ENCODE measurements around the gene SNX10. TPM values are rescaled to one million over a fixed set of nuclear protein-coding genes. Genes with fewer than 3 reads are reported as not detected.

SNX10 gene
- polyA plus RNA-seq, 1 donor (not counting 4 experiments of a cell fraction or from before 2014, with no cell fraction given), result 7.0 TPM

DNA sequence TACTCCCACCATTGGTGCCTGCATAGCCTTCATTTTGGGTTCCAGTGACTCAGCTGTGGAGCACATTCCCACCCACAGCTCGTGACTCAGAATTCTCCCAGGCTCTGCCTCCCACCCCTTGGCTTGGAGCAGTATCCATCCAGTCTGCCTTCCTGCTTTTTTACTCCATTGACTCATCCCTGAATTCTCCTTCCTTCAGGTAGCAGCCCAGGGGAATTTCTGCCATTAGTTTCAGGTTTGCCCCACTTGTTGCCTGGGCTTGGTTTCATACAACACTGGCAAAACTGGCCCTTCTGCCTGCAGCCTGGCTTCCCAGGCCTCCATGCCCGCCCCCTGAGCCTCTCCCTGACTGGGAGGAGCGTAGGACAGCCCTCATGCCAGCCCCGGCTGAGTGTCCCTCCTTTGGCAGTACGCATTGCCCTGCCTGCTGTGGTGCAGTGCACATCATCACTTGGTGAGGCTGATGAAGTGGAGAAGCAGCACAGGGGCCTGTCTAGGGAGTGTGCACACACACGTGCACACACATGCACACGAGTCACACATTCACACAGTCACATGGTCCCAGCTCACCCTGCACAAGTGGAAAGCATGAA lies 55.0 kb downstream of the SNX10 start:
- Histone ChIP-seq H3K9ac (ENCODE audit: control insufficient read depth, extremely low read depth, insufficient read depth, low read length) (peak overlapping the region; percentile 0), H4K20me1 (ENCODE audit: control insufficient read depth, extremely low read depth, insufficient read depth, low read length) (no peaks in the 10 kb centered on the region), H3K27me3 (ENCODE audit: control insufficient read depth, extremely low read depth, insufficient read depth, low read length) (no peaks in the 10 kb centered on the region), H3K79me2 (ENCODE audit: control insufficient read depth, insufficient read depth, low read length) (no peaks in the 10 kb centered on the region), H3K36me3 (ENCODE audit: control insufficient read depth in 2 of 2, extremely low read depth in 1 of 2, insufficient read depth in 2 of 2, low read length in 2 of 2) (no peaks in the 10 kb centered on the region), H2AFZ (ENCODE audit: control insufficient read depth, low read length) (peak overlapping the region; percentile 13), H3K9me3 (ENCODE audit: control insufficient read depth, low read depth, low read length) (no peaks in the 10 kb centered on the region), H3K9me1 (ENCODE audit: control insufficient read depth, extremely low read depth, insufficient read depth, low read length) (no peaks in the 10 kb centered on the region), H3K4me2 (ENCODE audit: control insufficient read depth, extremely low read depth, insufficient read depth, low read depth, low read length) (peak overlapping the region; percentile 29), H3K4me1 (ENCODE audit: control insufficient read depth, extremely low read depth, insufficient read depth, low read length) (peaks cover 20% of the 10 kb centered on the region), H3K4me3 (ENCODE audit: control insufficient read depth in 2 of 3, extremely low read depth in 1 of 3, insufficient read depth in 2 of 3, low read depth in 1 of 3, low read length in 3 of 3) (no peak overlapping the region), H3K27ac (ENCODE audit: control insufficient read depth, insufficient read depth, low read length) (peak overlapping the region; percentile 67)
- TF ChIP-seq EZH2 (IDR thresholded peaks at IDR 0.05; ENCODE audit: low read length), result no peak
- TF ChIP-seq, protein P1, sequence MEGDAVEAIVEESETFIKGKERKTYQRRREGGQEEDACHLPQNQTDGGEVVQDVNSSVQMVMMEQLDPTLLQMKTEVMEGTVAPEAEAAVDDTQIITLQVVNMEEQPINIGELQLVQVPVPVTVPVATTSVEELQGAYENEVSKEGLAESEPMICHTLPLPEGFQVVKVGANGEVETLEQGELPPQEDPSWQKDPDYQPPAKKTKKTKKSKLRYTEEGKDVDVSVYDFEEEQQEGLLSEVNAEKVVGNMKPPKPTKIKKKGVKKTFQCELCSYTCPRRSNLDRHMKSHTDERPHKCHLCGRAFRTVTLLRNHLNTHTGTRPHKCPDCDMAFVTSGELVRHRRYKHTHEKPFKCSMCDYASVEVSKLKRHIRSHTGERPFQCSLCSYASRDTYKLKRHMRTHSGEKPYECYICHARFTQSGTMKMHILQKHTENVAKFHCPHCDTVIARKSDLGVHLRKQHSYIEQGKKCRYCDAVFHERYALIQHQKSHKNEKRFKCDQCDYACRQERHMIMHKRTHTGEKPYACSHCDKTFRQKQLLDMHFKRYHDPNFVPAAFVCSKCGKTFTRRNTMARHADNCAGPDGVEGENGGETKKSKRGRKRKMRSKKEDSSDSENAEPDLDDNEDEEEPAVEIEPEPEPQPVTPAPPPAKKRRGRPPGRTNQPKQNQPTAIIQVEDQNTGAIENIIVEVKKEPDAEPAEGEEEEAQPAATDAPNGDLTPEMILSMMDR (optimal IDR thresholded peaks at IDR 0.05 in 1 of 3, IDR thresholded peaks at IDR 0.05 in 1 of 3, conservative IDR thresholded peaks at IDR 0.05 in 1 of 3; ENCODE audit: extremely low read depth in 1 of 3, insufficient read depth in 2 of 3, low read length in 3 of 3), result no peak
- DNase-seq (ENCODE audit: low read depth, low spot score) (peak; percentile 57), FAIRE-seq (peak; percentile 99)
- dilution Hi-C loops (cut with MboI; ENCODE audit: extremely low pct_ligation_motif_present, low sequenced_read_pairs), result no loop called here

DNA sequence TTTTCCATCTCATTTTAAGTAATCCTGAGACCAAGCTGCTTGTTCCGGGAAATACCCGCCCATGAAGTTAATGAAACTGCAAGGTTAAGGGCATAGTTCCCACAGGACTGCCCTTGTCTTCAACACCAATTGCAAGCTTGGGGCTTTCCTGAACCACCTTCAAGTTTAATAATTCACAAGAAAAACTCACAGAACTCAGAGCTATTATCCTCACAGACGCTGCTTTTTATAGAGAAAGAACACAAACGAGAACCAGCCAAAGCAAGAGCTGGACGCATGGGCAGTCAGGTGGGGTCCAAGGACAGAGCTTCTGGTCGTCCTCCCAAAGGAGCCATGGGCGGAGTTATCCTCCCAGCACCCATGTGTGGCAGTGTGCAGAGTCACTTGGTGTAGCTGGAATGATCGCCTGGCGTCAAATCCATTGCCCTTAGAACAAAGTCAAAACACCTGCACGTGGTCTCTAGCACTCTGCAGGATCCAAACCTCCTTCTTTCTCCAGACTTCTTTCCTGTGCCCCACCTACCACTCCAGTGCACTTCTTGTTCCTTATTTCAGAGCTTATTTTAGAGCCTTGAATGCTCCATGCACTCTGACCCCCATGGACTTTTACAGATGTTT lies 56.7 kb downstream of the SNX10 start:
- no peak overlapping the region for H3K9ac ChIP-seq (ENCODE audit: control insufficient read depth, extremely low read depth, insufficient read depth, low read length)
- TF ChIP-seq, protein P1 (optimal IDR thresholded peaks at IDR 0.05 in 1 of 3, IDR thresholded peaks at IDR 0.05 in 1 of 3, conservative IDR thresholded peaks at IDR 0.05 in 1 of 3; ENCODE audit: extremely low read depth in 1 of 3, insufficient read depth in 2 of 3, low read length in 3 of 3), result no peak
- no peak for TF ChIP-seq EZH2 (IDR thresholded peaks at IDR 0.05; ENCODE audit: low read length)
- dilution Hi-C loops (cut with MboI; ENCODE audit: extremely low pct_ligation_motif_present, low sequenced_read_pairs), result no loop called here
- H3K79me2 ChIP-seq (ENCODE audit: control insufficient read depth, insufficient read depth, low read length), result no peaks in the 10 kb centered on the region
- FAIRE-seq (no peak), DNase-seq (ENCODE audit: low read depth, low spot score) (no peak)
- no peak overlapping the region for H3K4me3 ChIP-seq (ENCODE audit: control insufficient read depth in 2 of 3, extremely low read depth in 1 of 3, insufficient read depth in 2 of 3, low read depth in 1 of 3, low read length in 3 of 3)
- H3K27ac ChIP-seq (ENCODE audit: control insufficient read depth, insufficient read depth, low read length), result no peak overlapping the region
- no peaks in the 10 kb centered on the region for H3K27me3 ChIP-seq (ENCODE audit: control insufficient read depth, extremely low read depth, insufficient read depth, low read length)
- H3K9me3 ChIP-seq (ENCODE audit: control insufficient read depth, low read depth, low read length), result no peaks in the 10 kb centered on the region
- no peak overlapping the region for H2AFZ ChIP-seq (ENCODE audit: control insufficient read depth, low read length)
- no peak overlapping the region for H3K4me2 ChIP-seq (ENCODE audit: control insufficient read depth, extremely low read depth, insufficient read depth, low read depth, low read length)
- H3K4me1 ChIP-seq (ENCODE audit: control insufficient read depth, extremely low read depth, insufficient read depth, low read length), result peaks cover 20% of the 10 kb centered on the region
- H3K9me1 ChIP-seq (ENCODE audit: control insufficient read depth, extremely low read depth, insufficient read depth, low read length), result no peaks in the 10 kb centered on the region
- H3K36me3 ChIP-seq (ENCODE audit: control insufficient read depth in 2 of 2, extremely low read depth in 1 of 2, insufficient read depth in 2 of 2, low read length in 2 of 2), result no peaks in the 10 kb centered on the region
- no peaks in the 10 kb centered on the region for H4K20me1 ChIP-seq (ENCODE audit: control insufficient read depth, extremely low read depth, insufficient read depth, low read length)

Measured in keratinocyte (primary cell).